Placental epithelial cell (primary cell): Measurements from ENCODE around the gene GATA6. TPM values are rescaled to one million over a fixed set of nuclear protein-coding genes. Genes with fewer than 3 reads are reported as not detected.

Experiments used
- small RNA-seq: library from RNA; depleted of rRNA; stranded (forward); fragments of <200 nt; gene quantifications from one replicate; pipeline ENCODE3, GENCODE V24; 2012
- total RNA-seq: library from RNA; depleted of rRNA; stranded (reverse); fragments of >200 nt; gene quantifications from 2 replicates; pipeline ENCODE4 v1.2.3, GENCODE V29; 2012

The GATA6 gene
- total RNA-seq = 0.11 and 0.39 TPM in 2 replicates

DNA sequence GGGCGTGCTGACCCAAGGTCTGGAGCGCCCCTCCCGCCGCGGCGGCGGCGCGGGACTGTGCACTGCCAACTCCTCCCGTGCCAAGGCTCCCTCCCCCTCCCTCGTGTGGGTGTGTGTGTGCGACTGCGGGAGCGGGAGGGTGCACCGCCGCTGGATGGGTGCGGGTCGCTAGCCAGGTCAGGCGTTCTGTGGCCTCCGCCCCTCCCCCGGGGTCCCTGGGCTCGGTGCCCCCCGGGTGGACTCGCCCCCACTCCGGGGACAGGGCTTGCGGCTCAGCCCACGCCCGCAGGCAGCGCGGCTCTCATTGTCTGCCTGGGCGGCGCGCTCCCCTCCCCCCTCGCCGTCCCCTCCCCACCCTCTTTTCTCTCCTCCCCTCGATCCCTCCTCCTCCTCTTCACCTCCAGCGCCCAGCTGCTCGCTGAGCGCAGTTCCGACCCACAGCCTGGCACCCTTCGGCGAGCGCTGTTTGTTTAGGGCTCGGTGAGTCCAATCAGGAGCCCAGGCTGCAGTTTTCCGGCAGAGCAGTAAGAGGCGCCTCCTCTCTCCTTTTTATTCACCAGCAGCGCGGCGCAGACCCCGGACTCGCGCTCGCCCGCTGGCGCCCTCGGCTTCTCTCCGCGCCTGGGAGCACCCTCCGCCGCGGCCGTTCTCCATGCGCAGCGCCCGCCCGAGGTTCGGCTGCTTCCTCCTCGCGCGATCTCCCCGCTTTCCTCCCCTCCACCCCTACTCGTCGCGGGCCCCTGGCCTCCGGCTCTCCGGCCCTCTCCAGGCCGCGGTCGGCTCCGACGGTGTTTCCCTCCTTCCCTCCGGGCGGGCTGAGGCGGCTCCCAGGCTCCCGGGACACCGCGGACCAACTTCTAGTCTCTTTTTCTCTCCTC lies at the start of gene GATA6:
Gene GATA6, plus strand, starts transcription at position 579 of the 878 bp plus-strand sequence. CDS start 1,556 bp downstream, outside the sequence.

Small RNA genes within 50 kb of the gene (small RNA-seq; reads per million reads assigned to genes)
- gene RNU6-702P (0.23 reads per million), gene RNU6ATAC20P (not detected)

Other genes starting within 250 kb of the GATA6 start
- gene CTAGE1, start 248.3 kb downstream of the GATA6 start, total RNA-seq = 0.22 TPM in 1 of 2 replicates, not detected in the other